GM23338 (cell line): ENCODE data around the gene SVBP. TPM values are rescaled to one million over a fixed set of nuclear protein-coding genes. Genes with fewer than 3 reads are reported as not detected.

Source experiments
- ATAC-seq: fragments of 200-7000 bp; cut with Tn5 transposase; 3 replicates; pipeline ENCODE4 v1.9.1; 2020
- DNase-seq: peaks from one replicate; pipeline ENCODE4 v3.0.0-alpha.2; 2015; ENCODE audit warnings: low spot score
- H2AFZ ChIP-seq: fragments of 200-600 bp; sonication (generic); 2 replicates; pipeline ENCODE4 v1.8.0; 2016; ENCODE audit warnings: antibody characterized with exemption, mild to moderate bottlenecking, moderate library complexity
- H3F3A ChIP-seq: fragments of 200-600 bp; sonication (generic); replicated peaks from 2 replicates; pipeline ENCODE4 v1.8.0; 2017; ENCODE audit warnings: antibody characterized with exemption, mixed run types, low read depth
- H3K27ac ChIP-seq: fragments of 200-600 bp; sonication (generic); 2 replicates; pipeline ENCODE4 v1.6.1; 2016; ENCODE audit warnings: low read depth
- H3K27me3 ChIP-seq: fragments of 200-600 bp; sonication (generic); 2 replicates; pipeline ENCODE4 v1.8.0; 2016; ENCODE audit warnings: mild to moderate bottlenecking, mixed run types, moderate library complexity; ENCODE audit not compliant: insufficient read depth
- H3K36me3 ChIP-seq: fragments of 200-600 bp; sonication (generic); 2 replicates; pipeline ENCODE4 v1.8.0; 2016; ENCODE audit warnings: mild to moderate bottlenecking; ENCODE audit not compliant: insufficient read depth
- H3K4me1 ChIP-seq: fragments of 200-600 bp; sonication (generic); 2 replicates; pipeline ENCODE4 v1.8.0; 2016; ENCODE audit warnings: mild to moderate bottlenecking, moderate library complexity; ENCODE audit not compliant: insufficient read depth
- H3K4me2 ChIP-seq: fragments of 200-600 bp; sonication (generic); 2 replicates; pipeline ENCODE4 v1.7.1; 2017; ENCODE audit warnings: mixed run types
- H3K4me3 ChIP-seq: fragments of 200-600 bp; sonication (generic); 2 replicates; pipeline ENCODE4 v1.6.1; 2016; ENCODE audit warnings: mixed run types
- H3K79me2 ChIP-seq: fragments of 200-600 bp; sonication (generic); replicated peaks from 2 replicates; pipeline ENCODE4 v1.8.0; 2017; ENCODE audit warnings: mild to moderate bottlenecking; ENCODE audit not compliant: insufficient read depth
- H3K9me2 ChIP-seq: fragments of 200-600 bp; sonication (generic); 2 replicates; pipeline ENCODE4 v1.8.0; 2017; ENCODE audit not compliant: insufficient read depth
- H4K20me1 ChIP-seq: fragments of 200-600 bp; sonication (generic); replicated peaks from 2 replicates; pipeline ENCODE4 v1.8.0; 2017; ENCODE audit warnings: mild to moderate bottlenecking; ENCODE audit not compliant: insufficient read depth
- H3K27ac Mint-ChIP-seq: 2 replicates; pipeline ENCODE4 v1.8.0; 2020; ENCODE audit warnings: inconsistent platforms, mild to moderate bottlenecking, moderate library complexity, mixed read lengths
- H3K27me3 Mint-ChIP-seq: 3 replicates; pipeline ENCODE4 v1.8.0; 2022; ENCODE audit warnings: low read depth, mild to moderate bottlenecking, moderate library complexity, mixed read lengths, inconsistent platforms; ENCODE audit not compliant: insufficient read depth, poor library complexity
- H3K36me3 Mint-ChIP-seq: 3 replicates; pipeline ENCODE4 v1.8.0; 2021; ENCODE audit warnings: low read depth, mild to moderate bottlenecking, inconsistent platforms, moderate library complexity, mixed read lengths
- H3K4me1 Mint-ChIP-seq: 3 replicates; pipeline ENCODE4 v1.8.0; 2020; ENCODE audit warnings: mild to moderate bottlenecking, inconsistent platforms, mixed read lengths
- H3K4me3 Mint-ChIP-seq: 3 replicates; pipeline ENCODE4 v1.8.0; 2021; ENCODE audit warnings: moderate library complexity, mild to moderate bottlenecking, inconsistent platforms, mixed read lengths
- H3K9me3 Mint-ChIP-seq: 3 replicates; pipeline ENCODE4 v1.8.0; 2020; ENCODE audit warnings: moderate library complexity, mild to moderate bottlenecking, inconsistent platforms, mixed read lengths
- EZH2 ChIP-seq: fragments of 200-600 bp; sonication (generic); IDR thresholded peaks from one replicate; pipeline ENCODE4 v1.8.0; 2017; ENCODE audit warnings: antibody characterized with exemption, mild to moderate bottlenecking, low read depth; ENCODE audit not compliant: unreplicated experiment
- EZH2phosphoT487 ChIP-seq: fragments of 200-600 bp; sonication (generic); IDR thresholded peaks from one replicate; pipeline ENCODE4 v1.8.1; 2018; ENCODE audit warnings: antibody characterized with exemption; ENCODE audit not compliant: unreplicated experiment
- JUNB ChIP-seq: IDR thresholded peaks from one replicate; pipeline ENCODE4 v1.6.1; 2016; ENCODE audit warnings: antibody characterized with exemption; ENCODE audit not compliant: unreplicated experiment
- POLR2AphosphoS5 ChIP-seq: IDR thresholded peaks from 2 replicates; pipeline ENCODE4 v1.6.1; 2016; ENCODE audit warnings: antibody characterized with exemption, low read depth
- ZNF331 ChIP-seq: fragments of 250-450 bp; sonication (Bioruptor Pico); IDR thresholded peaks from 2 replicates; pipeline ENCODE4 v1.5.0; 2020; ENCODE audit warnings: low read depth, mild to moderate bottlenecking, moderate library complexity
- polyA plus RNA-seq: library from polyadenylated mRNA; unstranded; fragments of >200 nt; fragmentation: Nextera tagmentation; extraction: Ambion mirVana; gene quantifications from 2 replicates; pipeline ENCODE4 v1.2.1, GENCODE V29; 2016
- total RNA-seq: library from RNA; depleted of rRNA; stranded (reverse); fragments of >200 nt; shearing (Covaris generic); gene quantifications from 2 replicates; pipeline ENCODE4 v1.2.3, GENCODE V29; 2014
- TF ChIP-seq, protein P1 (sequence below), 2 experiments: fragments of 200-600 bp in 1 of 2; sonication (generic) in 1 of 2; conservative IDR thresholded peaks; 2 replicates each; pipeline versions ENCODE4 v1.5.1 to v1.6.1; 2016 to 2017; ENCODE audit warnings: antibody characterized with exemption in 2 of 2, low read depth in 2 of 2, mild to moderate bottlenecking in 2 of 2, moderate library complexity in 1 of 2
- TF ChIP-seq, protein P2 (sequence below): IDR thresholded peaks from one replicate; pipeline ENCODE4 v1.6.1; 2018; ENCODE audit warnings: antibody characterized with exemption; ENCODE audit not compliant: unreplicated experiment
- TF ChIP-seq, protein P3 (sequence below): IDR thresholded peaks from 2 replicates; pipeline ENCODE4 v1.6.1; 2016; ENCODE audit warnings: antibody characterized with exemption

Gene SVBP
- total and polyA plus RNA-seq, 2 experiments from 2014 or later = 22.1 to 82.1 TPM

DNA sequence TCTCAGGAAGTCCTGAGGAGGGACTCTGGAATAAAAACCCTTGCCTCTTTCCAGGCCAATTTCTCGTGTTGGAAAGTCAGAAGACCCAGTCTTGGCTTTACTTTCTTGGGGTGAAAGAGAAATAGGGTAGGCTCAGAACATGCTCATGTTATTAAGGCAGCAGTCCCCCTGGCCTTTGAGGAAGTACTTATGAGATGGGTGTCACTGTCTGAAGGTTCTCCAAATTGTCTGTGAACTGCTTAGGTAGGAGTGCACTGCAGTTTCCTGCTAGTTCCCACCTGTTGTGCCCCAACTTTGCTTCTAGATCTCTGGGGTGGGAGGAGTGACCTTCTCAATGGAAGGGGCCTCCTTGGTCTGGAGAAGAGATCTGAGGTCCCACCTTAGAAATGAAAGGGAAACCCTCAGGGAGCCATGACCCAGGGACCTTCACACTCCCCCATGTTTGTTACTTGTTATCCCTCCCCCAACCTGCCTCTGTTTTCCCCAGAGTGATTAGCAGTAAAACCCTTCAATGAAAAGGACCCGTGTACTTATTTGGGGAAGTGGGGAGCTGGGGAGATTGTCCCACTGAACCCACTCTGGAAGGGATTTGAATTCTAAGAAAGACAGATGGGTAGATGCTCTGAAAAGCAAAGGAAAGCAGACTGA lies 34.9 kb upstream of the SVBP start (continued):
- TF ChIP-seq, protein P1, sequence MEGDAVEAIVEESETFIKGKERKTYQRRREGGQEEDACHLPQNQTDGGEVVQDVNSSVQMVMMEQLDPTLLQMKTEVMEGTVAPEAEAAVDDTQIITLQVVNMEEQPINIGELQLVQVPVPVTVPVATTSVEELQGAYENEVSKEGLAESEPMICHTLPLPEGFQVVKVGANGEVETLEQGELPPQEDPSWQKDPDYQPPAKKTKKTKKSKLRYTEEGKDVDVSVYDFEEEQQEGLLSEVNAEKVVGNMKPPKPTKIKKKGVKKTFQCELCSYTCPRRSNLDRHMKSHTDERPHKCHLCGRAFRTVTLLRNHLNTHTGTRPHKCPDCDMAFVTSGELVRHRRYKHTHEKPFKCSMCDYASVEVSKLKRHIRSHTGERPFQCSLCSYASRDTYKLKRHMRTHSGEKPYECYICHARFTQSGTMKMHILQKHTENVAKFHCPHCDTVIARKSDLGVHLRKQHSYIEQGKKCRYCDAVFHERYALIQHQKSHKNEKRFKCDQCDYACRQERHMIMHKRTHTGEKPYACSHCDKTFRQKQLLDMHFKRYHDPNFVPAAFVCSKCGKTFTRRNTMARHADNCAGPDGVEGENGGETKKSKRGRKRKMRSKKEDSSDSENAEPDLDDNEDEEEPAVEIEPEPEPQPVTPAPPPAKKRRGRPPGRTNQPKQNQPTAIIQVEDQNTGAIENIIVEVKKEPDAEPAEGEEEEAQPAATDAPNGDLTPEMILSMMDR (conservative IDR thresholded peaks at IDR 0.05; ENCODE audit: low read depth in 2 of 2) = no peak
- no peak for TF ChIP-seq EZH2
- TF ChIP-seq, protein P2, sequence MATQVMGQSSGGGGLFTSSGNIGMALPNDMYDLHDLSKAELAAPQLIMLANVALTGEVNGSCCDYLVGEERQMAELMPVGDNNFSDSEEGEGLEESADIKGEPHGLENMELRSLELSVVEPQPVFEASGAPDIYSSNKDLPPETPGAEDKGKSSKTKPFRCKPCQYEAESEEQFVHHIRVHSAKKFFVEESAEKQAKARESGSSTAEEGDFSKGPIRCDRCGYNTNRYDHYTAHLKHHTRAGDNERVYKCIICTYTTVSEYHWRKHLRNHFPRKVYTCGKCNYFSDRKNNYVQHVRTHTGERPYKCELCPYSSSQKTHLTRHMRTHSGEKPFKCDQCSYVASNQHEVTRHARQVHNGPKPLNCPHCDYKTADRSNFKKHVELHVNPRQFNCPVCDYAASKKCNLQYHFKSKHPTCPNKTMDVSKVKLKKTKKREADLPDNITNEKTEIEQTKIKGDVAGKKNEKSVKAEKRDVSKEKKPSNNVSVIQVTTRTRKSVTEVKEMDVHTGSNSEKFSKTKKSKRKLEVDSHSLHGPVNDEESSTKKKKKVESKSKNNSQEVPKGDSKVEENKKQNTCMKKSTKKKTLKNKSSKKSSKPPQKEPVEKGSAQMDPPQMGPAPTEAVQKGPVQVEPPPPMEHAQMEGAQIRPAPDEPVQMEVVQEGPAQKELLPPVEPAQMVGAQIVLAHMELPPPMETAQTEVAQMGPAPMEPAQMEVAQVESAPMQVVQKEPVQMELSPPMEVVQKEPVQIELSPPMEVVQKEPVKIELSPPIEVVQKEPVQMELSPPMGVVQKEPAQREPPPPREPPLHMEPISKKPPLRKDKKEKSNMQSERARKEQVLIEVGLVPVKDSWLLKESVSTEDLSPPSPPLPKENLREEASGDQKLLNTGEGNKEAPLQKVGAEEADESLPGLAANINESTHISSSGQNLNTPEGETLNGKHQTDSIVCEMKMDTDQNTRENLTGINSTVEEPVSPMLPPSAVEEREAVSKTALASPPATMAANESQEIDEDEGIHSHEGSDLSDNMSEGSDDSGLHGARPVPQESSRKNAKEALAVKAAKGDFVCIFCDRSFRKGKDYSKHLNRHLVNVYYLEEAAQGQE = no peak

DNA sequence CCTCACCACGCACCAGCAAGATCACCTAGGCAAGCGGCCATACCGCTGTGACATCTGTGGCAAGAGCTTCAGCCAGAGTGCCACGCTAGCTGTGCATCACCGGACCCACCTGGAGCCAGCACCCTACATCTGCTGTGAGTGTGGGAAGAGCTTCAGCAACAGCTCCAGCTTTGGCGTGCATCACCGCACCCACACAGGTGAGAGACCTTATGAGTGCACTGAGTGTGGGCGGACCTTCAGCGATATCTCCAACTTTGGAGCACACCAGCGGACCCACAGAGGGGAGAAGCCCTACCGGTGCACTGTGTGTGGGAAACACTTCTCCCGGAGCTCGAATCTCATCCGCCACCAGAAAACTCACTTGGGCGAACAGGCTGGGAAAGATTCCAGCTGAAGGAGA lies 34.2 kb upstream of the SVBP start:
- no peaks in the 10 kb centered on the region for H3K27me3 ChIP-seq
- no peak for TF ChIP-seq POLR2AphosphoS5
- no peak overlapping the region for H3K4me3 Mint-ChIP-seq
- ATAC-seq (no peak), DNase-seq (no peak)
- H3K9me3 Mint-ChIP-seq = no peaks in the 10 kb centered on the region; the same call in 2 of the 3 replicates
- 0 out of 2 replicates have a peak, but pooled peaks cover 4% of the 10 kb centered on the region for H4K20me1 ChIP-seq
- no peaks in the 10 kb centered on the region for H3F3A ChIP-seq
- no peak overlapping the region for H3K4me2 ChIP-seq
- H3K9me2 ChIP-seq = no peaks in the 10 kb centered on the region; the same call in 1 of the 2 replicates
- peaks cover 39% of the 10 kb centered on the region for H3K36me3 Mint-ChIP-seq
- H3K36me3 ChIP-seq = peaks cover 14% of the 10 kb centered on the region; the same call in 1 of the 2 replicates
- peaks cover 16% of the 10 kb centered on the region; the same call in 2 of the 3 replicates for H3K4me1 Mint-ChIP-seq
- H2AFZ ChIP-seq = no peak overlapping the region
- peaks cover 10% of the 10 kb centered on the region for H3K27me3 Mint-ChIP-seq
- peaks cover 16% of the 10 kb centered on the region for H3K4me1 ChIP-seq
- H3K4me3 ChIP-seq = no peak overlapping the region
- H3K27ac ChIP-seq = no peak overlapping the region
- no peak overlapping the region for H3K27ac Mint-ChIP-seq
- peaks cover 25% of the 10 kb centered on the region for H3K79me2 ChIP-seq

DNA sequence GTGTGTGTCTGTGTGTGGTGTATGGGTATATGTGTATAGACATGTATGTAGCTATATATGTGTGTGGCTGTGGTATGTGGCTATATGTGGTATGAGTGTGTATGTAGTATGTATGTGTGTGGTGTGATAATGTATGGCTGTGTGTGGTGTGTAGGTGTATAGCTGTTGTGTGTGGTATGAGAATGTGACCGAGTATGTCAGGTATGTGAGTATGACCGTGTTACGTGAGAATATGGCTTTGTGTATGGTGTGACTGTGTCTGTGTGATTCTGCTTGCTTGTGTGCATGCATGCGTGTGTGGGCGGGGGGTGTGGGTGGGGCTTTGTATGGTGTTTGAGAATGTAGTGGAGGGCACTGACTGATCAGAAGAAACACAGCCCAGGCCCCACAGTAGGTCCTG lies 32.7 kb upstream of the SVBP start:
- H3K4me1 Mint-ChIP-seq = peaks cover 16% of the 10 kb centered on the region; the same call in 2 of the 3 replicates
- H3K27me3 ChIP-seq = no peaks in the 10 kb centered on the region
- H3K4me3 Mint-ChIP-seq = no peak overlapping the region
- DNase-seq = no peak
- peaks cover 24% of the 10 kb centered on the region for H3K4me1 ChIP-seq
- H3F3A ChIP-seq = no peaks in the 10 kb centered on the region
- H4K20me1 ChIP-seq = 0 out of 2 replicates have a peak, but pooled peaks cover 4% of the 10 kb centered on the region
- no peak overlapping the region for H2AFZ ChIP-seq
- H3K27me3 Mint-ChIP-seq = peaks cover 4% of the 10 kb centered on the region
- H3K79me2 ChIP-seq = peaks cover 25% of the 10 kb centered on the region
- ATAC-seq = no peak
- H3K9me2 ChIP-seq = no peaks in the 10 kb centered on the region
- H3K4me2 ChIP-seq = no peak overlapping the region
- H3K9me3 Mint-ChIP-seq = no peaks in the 10 kb centered on the region; the same call in 2 of the 3 replicates
- H3K27ac Mint-ChIP-seq = no peak overlapping the region
- no peak overlapping the region for H3K4me3 ChIP-seq
- H3K27ac ChIP-seq = no peak overlapping the region
- H3K36me3 Mint-ChIP-seq = peaks cover 39% of the 10 kb centered on the region
- H3K36me3 ChIP-seq = peaks cover 14% of the 10 kb centered on the region; the same call in 1 of the 2 replicates
- no peak for TF ChIP-seq POLR2AphosphoS5
- TF ChIP-seq EZH2 = no peak
- TF ChIP-seq, protein P3, sequence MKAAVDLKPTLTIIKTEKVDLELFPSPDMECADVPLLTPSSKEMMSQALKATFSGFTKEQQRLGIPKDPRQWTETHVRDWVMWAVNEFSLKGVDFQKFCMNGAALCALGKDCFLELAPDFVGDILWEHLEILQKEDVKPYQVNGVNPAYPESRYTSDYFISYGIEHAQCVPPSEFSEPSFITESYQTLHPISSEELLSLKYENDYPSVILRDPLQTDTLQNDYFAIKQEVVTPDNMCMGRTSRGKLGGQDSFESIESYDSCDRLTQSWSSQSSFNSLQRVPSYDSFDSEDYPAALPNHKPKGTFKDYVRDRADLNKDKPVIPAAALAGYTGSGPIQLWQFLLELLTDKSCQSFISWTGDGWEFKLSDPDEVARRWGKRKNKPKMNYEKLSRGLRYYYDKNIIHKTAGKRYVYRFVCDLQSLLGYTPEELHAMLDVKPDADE = no peak
- no peak for TF ChIP-seq ZNF331
- TF ChIP-seq, protein P1 (conservative IDR thresholded peaks at IDR 0.05; ENCODE audit: low read depth in 2 of 2) = no peak
- TF ChIP-seq EZH2phosphoT487 = no peak
- no peak for TF ChIP-seq JUNB
- TF ChIP-seq, protein P2 = no peak
